H9 (cell line): ENCODE measurements around the gene SPTBN5. TPM values are rescaled to one million over a fixed set of nuclear protein-coding genes. Genes with fewer than 3 reads are reported as not detected.

ENCODE experiments used
- DNase-seq: peaks from one replicate; pipeline ENCODE4 v3.0.0-alpha.2; 2017
- H2AFZ ChIP-seq: one replicate; pipeline ENCODE4 v1.6.1; 2013; ENCODE audit warnings: mild to moderate bottlenecking, low read length, control low read depth, moderate library complexity
- H2AK5ac ChIP-seq: 2 replicates; pipeline ENCODE4 v1.6.1; 2013; ENCODE audit warnings: low read length, control low read depth, mixed read lengths; ENCODE audit not compliant: insufficient read length
- H2BK120ac ChIP-seq: one replicate; pipeline ENCODE4 v1.6.1; 2013; ENCODE audit warnings: low read depth, mild to moderate bottlenecking, low read length, control low read depth, inconsistent platforms; ENCODE audit not compliant: poor library complexity, severe bottlenecking
- H2BK12ac ChIP-seq: 2 replicates; pipeline ENCODE4 v1.6.1; 2013; ENCODE audit warnings: low read length, control low read depth, mixed read lengths, low read depth; ENCODE audit not compliant: insufficient read length
- H2BK15ac ChIP-seq: 2 replicates; pipeline ENCODE4 v1.6.1; 2013; ENCODE audit warnings: low read depth, low read length, control low read depth
- H2BK20ac ChIP-seq: one replicate; pipeline ENCODE4 v1.6.1; 2013; ENCODE audit warnings: low read depth, mild to moderate bottlenecking, low read length, control low read depth, inconsistent platforms; ENCODE audit not compliant: poor library complexity, severe bottlenecking
- H2BK5ac ChIP-seq: 2 replicates; pipeline ENCODE4 v1.6.1; 2013; ENCODE audit warnings: low read length, control low read depth, mixed read lengths; ENCODE audit not compliant: insufficient read length
- H3K14ac ChIP-seq: 2 replicates; pipeline ENCODE4 v1.6.1; 2013; ENCODE audit warnings: low read length, control low read depth; ENCODE audit not compliant: insufficient read depth
- H3K18ac ChIP-seq: 2 replicates; pipeline ENCODE4 v1.6.1; 2013; ENCODE audit warnings: low read depth, mild to moderate bottlenecking, mixed read lengths, low read length, control low read depth; ENCODE audit not compliant: insufficient read length
- H3K23ac ChIP-seq: 2 replicates; pipeline ENCODE4 v1.6.1; 2013; ENCODE audit warnings: low read length, control low read depth, mixed read lengths, low read depth; ENCODE audit not compliant: insufficient read length
- H3K23me2 ChIP-seq: 2 replicates; pipeline ENCODE4 v1.6.1; 2013; ENCODE audit warnings: low read depth, mild to moderate bottlenecking, mixed read lengths, low read length, control low read depth; ENCODE audit not compliant: insufficient read length, poor library complexity, severe bottlenecking
- H3K27ac ChIP-seq: 2 replicates; pipeline ENCODE4 v1.5.1; 2013; ENCODE audit warnings: low read length, control low read depth, mixed read lengths, low read depth; ENCODE audit not compliant: insufficient read length
- H3K27me3 ChIP-seq: 2 replicates; pipeline ENCODE4 v1.6.1; 2013; ENCODE audit warnings: low read length, control low read depth, inconsistent platforms; ENCODE audit not compliant: insufficient read depth
- H3K4ac ChIP-seq: 2 replicates; pipeline ENCODE4 v1.6.1; 2013; ENCODE audit warnings: low read depth, mild to moderate bottlenecking, control low read depth, inconsistent platforms, low read length, moderate library complexity
- H3K4me1 ChIP-seq: 2 replicates; pipeline ENCODE4 v1.6.1; 2013; ENCODE audit warnings: low read length, control low read depth, inconsistent platforms; ENCODE audit not compliant: insufficient read depth
- H3K4me2 ChIP-seq: 2 replicates; pipeline ENCODE4 v1.6.1; 2013; ENCODE audit warnings: low read length, control low read depth, mixed read lengths; ENCODE audit not compliant: insufficient read length, insufficient read depth
- H3K56ac ChIP-seq: 2 replicates; pipeline ENCODE4 v1.6.1; 2013; ENCODE audit warnings: low read depth, mild to moderate bottlenecking, mixed read lengths, low read length, control low read depth; ENCODE audit not compliant: insufficient read length
- H3K79me1 ChIP-seq: 2 replicates; pipeline ENCODE4 v1.6.1; 2013; ENCODE audit warnings: low read depth, mild to moderate bottlenecking, moderate library complexity, low read length, control low read depth, inconsistent platforms; ENCODE audit not compliant: insufficient read depth, poor library complexity, severe bottlenecking
- H3K79me2 ChIP-seq: 2 replicates; pipeline ENCODE4 v1.6.1; 2013; ENCODE audit warnings: low read length, control low read depth, inconsistent platforms; ENCODE audit not compliant: insufficient read depth
- H3K9ac ChIP-seq: 2 replicates; pipeline ENCODE4 v1.6.1; 2013; ENCODE audit warnings: low read length, control low read depth, mixed read lengths; ENCODE audit not compliant: insufficient read length; ENCODE audit errors: extremely low read depth
- H3K9me3 ChIP-seq: one replicate; pipeline ENCODE4 v1.6.1; 2013; ENCODE audit warnings: low read depth, low read length, inconsistent platforms; ENCODE audit not compliant: control insufficient read depth
- H3T11ph ChIP-seq: one replicate; pipeline ENCODE4 v1.6.1; 2013; ENCODE audit warnings: mild to moderate bottlenecking, low read length, control low read depth, inconsistent platforms
- H4K20me1 ChIP-seq: one replicate; pipeline ENCODE4 v1.6.1; 2013; ENCODE audit not compliant: control insufficient read depth, insufficient read length, insufficient read depth
- H4K5ac ChIP-seq: 2 replicates; pipeline ENCODE4 v1.6.1; 2013; ENCODE audit warnings: low read depth, mild to moderate bottlenecking, mixed read lengths, low read length, control low read depth; ENCODE audit not compliant: insufficient read length
- H4K8ac ChIP-seq: replicated peaks from 2 replicates; pipeline ENCODE4 v1.6.1; 2013; ENCODE audit warnings: low read length, control low read depth, mixed read lengths, low read depth; ENCODE audit not compliant: insufficient read length
- H4K91ac ChIP-seq: 2 replicates; pipeline ENCODE4 v1.6.1; 2013; ENCODE audit warnings: low read depth, mild to moderate bottlenecking, moderate library complexity, mixed read lengths, low read length, control low read depth; ENCODE audit not compliant: insufficient read length
- H3K27ac Mint-ChIP-seq, 3 experiments: 2 replicates in 2 of 3; 3 replicates in 1 of 3; pipeline ENCODE4 v1.8.0; 2020 to 2021; ENCODE audit warnings: mixed read lengths in 3 of 3, mild to moderate bottlenecking in 1 of 3, moderate library complexity in 1 of 3
- H3K27me3 Mint-ChIP-seq: 2 replicates; pipeline ENCODE4 v1.8.0; 2021; ENCODE audit warnings: low read depth, mild to moderate bottlenecking, moderate library complexity, mixed read lengths
- H3K36me3 Mint-ChIP-seq, 3 experiments: 2 replicates in 2 of 3; 3 replicates in 1 of 3; pipeline ENCODE4 v1.8.0; 2020 to 2021; ENCODE audit warnings: low read depth in 3 of 3, mixed read lengths in 3 of 3; ENCODE audit not compliant: insufficient read depth in 1 of 3
- H3K4me1 Mint-ChIP-seq, 2 experiments: 2 replicates each; pipeline ENCODE4 v1.8.0; 2020; ENCODE audit warnings: mixed read lengths in 2 of 2
- H3K4me3 Mint-ChIP-seq, 2 experiments: 2 replicates in 1 of 2; 3 replicates in 1 of 2; pipeline ENCODE4 v1.8.0; 2020 to 2021; ENCODE audit warnings: mild to moderate bottlenecking in 2 of 2, mixed read lengths in 2 of 2, moderate library complexity in 1 of 2
- H3K9me3 Mint-ChIP-seq, 2 experiments: 2 replicates in 1 of 2; 3 replicates in 1 of 2; pipeline ENCODE4 v1.8.0; 2020; ENCODE audit warnings: mild to moderate bottlenecking in 2 of 2, mixed read lengths in 2 of 2, moderate library complexity in 1 of 2
- CTCF ChIP-seq: fragments of 200-600 bp; sonication (generic); conservative IDR thresholded peaks from 3 replicates; pipeline ENCODE4 v1.8.0; 2021; ENCODE audit warnings: antibody characterized with exemption, mild to moderate bottlenecking
- whole genome bisulfite sequencing: extraction: QIAGEN DNeasy Blood & Tissue Kit; methylation state at CpG from one replicate; pipeline ENCODE4 v1.1.7; 2013; ENCODE audit warnings: missing lambda C conversion rate, low lambda C conversion rate, mixed read lengths; ENCODE audit not compliant: insufficient read length; ENCODE audit errors: extremely low coverage; 5-methylcytosine and 5-hydroxymethylcytosine counted together
- total RNA-seq: library from RNA; stranded (reverse); gene quantifications from 2 replicates; pipeline ENCODE4 v1.2.1, GENCODE V29; 2021

The SPTBN5 gene
- total RNA-seq, 1 experiment from 2014 or later, result 0.90 TPM

- H3K36me3 Mint-ChIP-seq, result peaks cover 0 to 11% (median 9%) of the 10 kb centered on the region in 3 experiments; a peak in 5 of 7 replicates
These were observed 39.5 kb upstream of the SPTBN5 start for GRCh38 chr15:41933326-41933725.

More at GRCh38 chr15:41933326-41933725, 39.5 kb upstream of the SPTBN5 start:
- H2BK20ac ChIP-seq, result no peak overlapping the region
- H2AFZ ChIP-seq, result no peak overlapping the region
- H3T11ph ChIP-seq, result no peak overlapping the region
- no peak overlapping the region for H3K23ac ChIP-seq
- Mint-ChIP-seq H3K9me3 (no peaks in the 10 kb centered on the region; a peak in 1 of 5 replicates), H3K27me3 (no peaks in the 10 kb centered on the region), H3K27ac (peak overlapping the region; percentile 49 to 89 (median 77); a peak in 6 of 7 replicates), H3K4me3 (no peak overlapping the region), H3K4me1 (peaks cover 32% of the 10 kb centered on the region in 2 experiments)
- no peak overlapping the region for H4K91ac ChIP-seq
- no peak overlapping the region for H2AK5ac ChIP-seq
- H3K4me1 ChIP-seq, result peaks cover 10% of the 10 kb centered on the region; the same call in 1 of the 2 replicates
- H3K18ac ChIP-seq, result no peak overlapping the region
- no peaks in the 10 kb centered on the region for H4K20me1 ChIP-seq
- no peak for DNase-seq
- no peak for TF ChIP-seq CTCF
- H3K23me2 ChIP-seq, result no peaks in the 10 kb centered on the region
- H3K9me3 ChIP-seq, result no peaks in the 10 kb centered on the region
- H2BK5ac ChIP-seq, result no peak overlapping the region
- no peak overlapping the region for H3K4me2 ChIP-seq
- no peak overlapping the region for H3K56ac ChIP-seq
- no peak overlapping the region for H3K27ac ChIP-seq
- no peaks in the 10 kb centered on the region for H3K27me3 ChIP-seq
- no peak overlapping the region for H2BK120ac ChIP-seq
- H3K4ac ChIP-seq, result no peak overlapping the region
- WGBS, result no CpG with 5 or more reads among the region's 7 CpGs
- no peak overlapping the region for H2BK15ac ChIP-seq
- H3K79me2 ChIP-seq, result 0 out of 2 replicates have a peak, but pooled peaks cover 2% of the 10 kb centered on the region
- H3K9ac ChIP-seq, result no peak overlapping the region
- H3K79me1 ChIP-seq, result no peaks in the 10 kb centered on the region
- no peak overlapping the region for H3K14ac ChIP-seq
- H4K8ac ChIP-seq, result no peak overlapping the region
- H4K5ac ChIP-seq, result no peak overlapping the region
- H2BK12ac ChIP-seq, result no peak overlapping the region
